ENCODE results near the gene PKMYT1.
"Not testable (repeated sequence)": the region's sequence is repeated elsewhere in the genome, so short reads cannot be mapped to it uniquely, and the experiment has no call there.

PKMYT1 gene

DNA sequence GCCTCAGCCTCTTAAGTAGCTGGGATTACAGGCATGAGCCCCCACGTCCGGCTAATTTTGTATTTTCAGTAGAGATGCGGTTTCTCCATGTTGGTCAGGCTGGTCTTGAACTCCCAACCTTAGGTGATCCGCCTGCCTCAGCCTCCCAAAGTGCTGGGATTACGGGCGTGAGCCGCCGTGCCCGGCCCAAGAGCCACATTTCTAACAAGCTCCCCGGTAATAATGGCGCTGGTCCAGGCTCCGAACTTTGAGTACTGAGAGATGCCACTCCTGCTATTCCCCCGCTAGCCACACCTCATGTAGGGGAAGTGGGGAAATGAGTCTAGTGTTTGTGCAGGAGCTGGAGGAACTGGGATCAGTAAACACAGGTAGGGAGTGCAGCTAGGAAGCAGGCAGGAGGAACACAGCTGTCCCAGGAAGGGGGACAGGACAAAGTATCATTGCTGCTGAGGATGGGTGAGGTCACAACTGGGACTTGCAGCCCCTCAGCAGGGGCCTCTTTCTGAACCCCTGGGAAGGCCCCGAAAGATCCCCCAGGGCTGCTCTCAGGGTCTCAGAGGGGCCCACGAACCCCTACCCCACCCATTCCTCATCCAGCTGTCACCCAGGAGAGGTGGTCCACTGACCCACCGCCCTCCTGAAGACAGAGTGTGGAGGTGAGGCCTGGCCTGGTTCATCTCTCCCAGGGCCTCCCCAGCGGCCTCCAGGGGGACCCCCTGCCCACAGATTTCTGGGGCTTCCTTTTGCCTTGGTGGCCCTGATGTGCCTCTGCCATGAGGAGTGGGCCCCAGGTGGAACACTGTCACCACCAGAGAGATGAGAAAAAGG is 19.8 kb downstream of the PKMYT1 start:
- no peak for DNase-seq (ENCODE audit: low read depth in 2 of 2)

DNA sequence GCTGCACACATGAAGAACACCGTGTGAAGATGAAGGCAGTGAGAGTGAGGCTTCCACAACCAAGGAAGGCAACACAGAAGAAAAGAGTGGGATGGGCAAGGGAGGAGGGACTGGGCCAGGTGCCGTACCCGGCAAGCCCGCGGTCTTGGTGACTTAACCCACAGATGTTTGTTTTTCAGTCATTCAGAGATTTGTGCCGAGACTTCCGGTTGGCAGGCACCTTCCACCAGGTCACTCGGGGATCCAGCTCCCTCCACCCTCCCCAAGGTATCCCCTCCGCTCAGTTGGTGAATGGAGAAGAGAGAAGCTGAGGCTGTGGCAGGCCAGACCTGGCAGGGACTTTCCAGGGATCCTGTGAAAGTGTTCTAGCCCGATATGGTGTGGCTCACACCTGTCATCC is 21.0 kb downstream of the PKMYT1 start:
- DNase-seq (ENCODE audit: low read depth in 2 of 2) = no peak

DNA sequence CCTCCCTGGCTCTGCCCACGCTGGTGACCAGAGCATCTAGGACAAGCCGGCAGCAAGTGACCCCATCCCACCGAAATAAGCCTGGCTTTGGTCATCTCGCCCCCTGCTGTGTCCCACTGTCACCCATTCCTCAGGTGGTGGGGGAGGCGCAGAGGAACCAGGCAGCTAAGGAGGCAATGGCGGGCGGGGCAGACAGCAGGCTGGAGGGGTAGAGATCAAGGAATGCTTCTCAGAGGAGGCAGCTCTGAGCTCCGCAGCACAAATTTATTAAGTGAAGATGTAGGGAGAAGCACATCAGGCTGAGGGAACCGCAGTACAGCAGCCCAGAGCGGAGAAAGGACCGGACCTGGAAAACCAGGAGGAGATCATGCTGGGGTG is 23.7 kb downstream of the PKMYT1 start:
- DNase-seq (ENCODE audit: low read depth in 2 of 2) = no peak

DNA sequence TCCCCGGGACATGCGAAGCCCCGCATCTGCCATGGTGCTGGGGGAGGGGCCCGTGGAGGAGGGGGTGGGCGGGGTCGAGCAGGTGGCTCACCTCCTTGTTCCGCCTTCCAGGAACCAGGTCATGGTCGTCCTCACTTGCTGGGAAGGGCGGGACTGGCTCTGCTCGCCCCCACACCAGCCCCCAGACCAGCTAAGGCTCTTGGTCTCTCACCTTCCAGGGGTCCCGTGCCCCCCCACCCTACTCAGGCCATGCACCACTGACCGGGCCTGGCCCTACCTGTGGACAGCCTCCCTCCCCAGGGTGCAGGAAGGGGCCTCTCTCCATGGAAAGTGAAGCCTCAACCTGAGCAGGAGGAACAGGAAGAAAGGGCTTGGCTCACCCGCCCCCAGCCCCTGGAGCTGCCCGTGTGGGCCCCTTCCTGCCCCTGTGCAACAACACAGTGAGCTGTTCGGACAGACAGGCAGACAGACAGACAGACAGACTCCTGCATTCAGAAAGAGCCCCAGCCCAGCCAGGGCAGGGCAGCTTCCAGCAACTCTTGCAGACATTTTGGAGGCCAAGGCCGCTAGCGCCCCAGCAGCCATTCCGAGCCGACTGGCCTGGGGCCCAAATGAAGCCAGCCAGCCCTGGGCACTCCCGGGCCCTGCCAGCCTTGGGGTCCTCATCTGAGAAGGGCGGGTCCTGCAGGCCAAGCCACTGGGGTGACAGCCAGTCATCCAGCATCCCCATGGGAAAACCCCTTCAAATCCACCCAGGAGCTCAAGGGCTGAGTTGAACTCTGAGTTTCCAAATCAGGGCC is 24.3 kb downstream of the PKMYT1 start:
- no peak for DNase-seq (ENCODE audit: low read depth in 2 of 2)

DNA sequence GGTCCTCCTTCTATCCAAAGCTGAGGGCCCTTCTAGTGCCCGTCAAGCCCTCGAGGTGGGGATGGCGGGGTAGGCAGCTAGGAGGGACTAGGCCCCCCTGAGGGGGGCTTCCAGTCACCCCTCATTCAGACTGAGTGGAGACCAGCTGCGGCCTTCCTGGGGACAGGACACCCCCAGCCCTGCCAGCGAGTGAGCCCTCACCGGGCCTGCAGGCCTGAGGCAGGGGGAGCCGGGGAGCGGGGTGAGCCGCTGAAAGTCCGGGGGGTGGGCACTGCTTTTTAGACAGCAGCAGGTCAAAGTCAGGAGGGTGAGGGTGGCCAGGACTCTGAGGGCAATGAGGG is 24.8 kb downstream of the PKMYT1 start:
- DNase-seq (ENCODE audit: low read depth in 2 of 2) = no peak

DNA sequence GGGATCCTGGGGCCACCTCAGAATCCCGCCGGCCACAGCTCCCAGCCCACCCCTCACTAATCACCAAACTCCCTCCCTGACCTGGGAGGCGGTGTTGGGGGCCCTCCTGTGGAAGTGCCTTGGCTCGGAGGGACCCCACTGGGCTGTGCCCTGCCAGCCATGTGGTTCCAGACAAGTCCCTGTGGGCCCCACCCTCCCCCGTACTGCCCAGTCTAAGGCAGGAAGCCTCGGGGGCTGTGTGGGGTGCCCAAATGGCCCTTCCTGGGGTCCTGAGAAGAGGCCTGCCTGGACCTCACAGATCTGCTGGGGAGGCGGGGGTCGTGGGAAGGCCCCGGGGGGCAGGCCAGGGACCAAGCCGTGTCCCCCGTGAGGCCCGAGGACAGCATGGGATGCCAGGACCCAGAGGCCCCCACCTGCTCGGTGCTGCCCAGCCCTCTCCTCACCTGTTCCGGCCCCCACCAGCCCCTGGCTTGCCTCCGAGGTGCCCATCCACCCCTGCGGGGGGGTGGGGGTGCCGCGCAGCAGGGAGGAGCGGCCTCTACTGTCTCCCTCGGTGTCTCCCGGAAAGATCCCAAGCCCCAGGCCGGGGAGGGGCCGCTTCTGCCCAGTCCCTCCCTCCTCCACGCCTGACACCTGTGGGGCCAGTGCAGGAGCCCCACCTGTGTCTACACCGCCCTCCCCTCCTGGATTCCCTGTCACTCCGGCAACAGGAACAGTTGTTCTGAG is 25.4 kb downstream of the PKMYT1 start:
- no peak for DNase-seq (ENCODE audit: low read depth in 2 of 2)

DNA sequence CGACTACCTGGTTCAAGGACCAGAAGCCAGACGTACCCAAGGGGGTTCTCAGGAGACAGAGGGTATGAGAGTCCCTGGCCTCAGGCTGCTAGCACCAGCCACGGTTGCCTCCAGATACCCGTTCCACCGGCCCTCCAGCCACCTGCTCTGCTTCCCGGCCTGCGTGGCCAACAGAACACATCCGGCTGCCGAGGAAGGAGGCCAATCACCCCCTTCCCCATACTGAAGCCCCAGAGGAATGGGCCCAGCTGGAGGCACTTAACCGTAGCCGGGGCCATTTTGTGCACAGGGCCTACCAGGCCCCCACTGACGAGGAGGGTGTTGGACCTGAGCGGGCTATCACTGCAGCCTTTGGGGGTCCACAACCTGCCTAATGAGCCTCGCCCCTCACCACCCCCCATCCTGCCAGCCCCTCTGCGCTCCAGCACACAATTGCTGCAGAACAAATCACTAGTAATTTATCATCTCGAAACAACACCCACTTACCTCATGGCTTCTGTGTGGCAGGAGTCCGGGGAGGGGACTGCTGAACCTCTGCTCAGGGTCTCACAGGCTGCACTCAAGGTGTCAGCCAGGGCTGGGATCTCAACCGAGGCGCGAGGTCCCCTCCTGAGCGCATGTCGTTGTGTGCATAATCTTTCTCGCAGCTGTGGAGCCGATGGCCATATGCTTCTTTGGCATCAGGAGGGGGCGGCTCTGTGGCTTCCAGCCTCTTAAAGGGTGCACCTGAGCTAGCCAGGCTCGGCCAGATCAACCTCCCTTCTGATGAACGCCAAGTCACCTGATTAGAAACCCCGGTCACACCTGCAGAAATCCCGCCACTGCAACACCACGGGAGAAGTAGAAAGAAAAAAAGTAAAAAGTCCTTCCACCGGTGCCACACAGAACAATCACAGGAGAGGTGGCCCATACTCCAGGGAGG is 26.3 kb downstream of the PKMYT1 start:
- no peak for DNase-seq (ENCODE audit: low read depth in 2 of 2)

DNA sequence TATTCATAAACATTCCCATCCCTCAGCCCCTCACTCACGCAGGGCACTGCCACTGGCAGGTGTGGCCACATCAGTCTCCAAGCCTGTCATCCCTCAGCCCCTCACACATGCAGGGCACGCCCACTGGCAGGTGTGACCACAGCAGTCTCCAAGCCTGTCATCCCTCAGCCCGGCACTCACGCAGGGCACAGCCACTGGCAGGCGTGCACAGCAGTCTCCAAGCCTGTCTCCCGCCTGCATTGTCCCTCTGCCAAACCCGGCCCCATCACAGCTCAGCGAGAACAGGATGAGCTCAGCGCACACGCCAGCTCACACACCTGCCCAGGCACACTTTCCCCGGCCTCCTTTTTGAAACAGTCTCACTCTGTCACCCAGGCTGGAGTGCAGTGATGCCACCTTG is 27.6 kb downstream of the PKMYT1 start:
- DNase-seq (ENCODE audit: low read depth in 2 of 2) = no peak

DNA sequence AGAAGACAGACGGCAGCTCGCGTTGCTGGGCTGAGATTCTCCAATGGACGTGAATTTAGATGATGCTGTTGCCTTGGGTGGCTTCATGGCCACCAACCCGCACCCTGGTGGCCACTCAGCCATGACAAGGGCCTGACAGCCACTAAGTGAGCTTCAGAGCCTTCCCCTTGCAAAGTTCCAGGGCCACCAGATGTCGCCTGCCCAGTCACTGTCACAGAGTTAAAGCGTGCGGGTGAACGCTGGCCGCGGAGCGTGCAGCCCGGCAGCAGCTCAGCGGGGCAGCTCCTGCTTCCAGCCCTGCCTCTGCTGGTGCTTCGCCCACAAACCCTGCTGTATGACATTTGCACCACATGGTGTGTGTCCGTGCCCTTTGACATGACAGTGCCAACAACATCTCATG is 29.5 kb downstream of the PKMYT1 start:
- no peak for DNase-seq (ENCODE audit: low read depth in 2 of 2)

DNA sequence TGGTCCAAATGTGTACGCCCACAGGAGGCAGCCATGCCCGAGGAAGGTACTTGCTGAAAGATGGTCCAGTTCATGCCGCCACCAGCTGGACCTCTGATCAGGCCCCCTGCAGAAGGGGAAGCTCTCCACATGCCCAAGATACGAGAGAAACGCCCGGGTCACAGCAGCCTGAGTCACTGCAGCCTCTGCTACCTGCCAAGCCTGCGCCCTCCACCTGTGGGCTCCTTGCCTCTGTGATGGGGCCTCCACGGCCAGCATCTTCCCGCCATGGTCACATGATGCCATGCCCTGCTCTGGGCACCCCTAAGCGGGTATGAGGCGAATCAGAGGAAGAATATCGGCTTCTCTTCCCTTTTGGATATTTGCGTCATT is 29.9 kb downstream of the PKMYT1 start:
- no peak for DNase-seq (ENCODE audit: low read depth in 2 of 2)

DNA sequence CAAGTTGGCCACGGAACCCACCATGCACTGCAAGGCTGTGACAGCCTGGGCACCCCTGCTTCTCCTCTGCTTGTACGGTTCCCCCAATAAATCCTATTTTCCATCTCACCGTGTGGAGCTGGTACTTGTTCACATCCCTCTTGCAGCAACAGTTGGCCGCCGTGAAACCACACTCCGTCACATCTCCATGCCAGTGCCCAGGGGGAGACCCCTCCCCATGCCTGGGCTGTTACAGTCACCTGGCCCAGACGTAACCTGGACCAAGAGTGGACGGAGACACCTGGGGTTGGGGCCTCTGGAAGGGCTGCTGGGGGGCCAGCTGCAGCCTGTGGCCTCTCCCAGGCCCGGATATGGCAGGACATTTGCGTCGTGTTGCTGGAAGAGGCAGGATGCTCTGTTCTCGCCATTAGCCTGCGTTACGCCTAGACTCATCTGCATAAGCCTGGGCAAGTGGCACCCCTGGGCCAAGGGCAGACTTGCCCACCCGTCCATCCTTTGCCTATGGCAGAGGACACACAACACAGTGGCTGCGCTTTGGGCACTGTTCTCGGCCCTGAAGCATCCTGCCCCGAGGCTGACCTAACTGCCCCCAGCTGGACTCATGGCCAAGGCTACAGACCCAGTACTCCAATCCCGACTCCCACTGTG is 30.4 kb downstream of the PKMYT1 start:
- DNase-seq (ENCODE audit: low read depth in 2 of 2) = no peak

DNA sequence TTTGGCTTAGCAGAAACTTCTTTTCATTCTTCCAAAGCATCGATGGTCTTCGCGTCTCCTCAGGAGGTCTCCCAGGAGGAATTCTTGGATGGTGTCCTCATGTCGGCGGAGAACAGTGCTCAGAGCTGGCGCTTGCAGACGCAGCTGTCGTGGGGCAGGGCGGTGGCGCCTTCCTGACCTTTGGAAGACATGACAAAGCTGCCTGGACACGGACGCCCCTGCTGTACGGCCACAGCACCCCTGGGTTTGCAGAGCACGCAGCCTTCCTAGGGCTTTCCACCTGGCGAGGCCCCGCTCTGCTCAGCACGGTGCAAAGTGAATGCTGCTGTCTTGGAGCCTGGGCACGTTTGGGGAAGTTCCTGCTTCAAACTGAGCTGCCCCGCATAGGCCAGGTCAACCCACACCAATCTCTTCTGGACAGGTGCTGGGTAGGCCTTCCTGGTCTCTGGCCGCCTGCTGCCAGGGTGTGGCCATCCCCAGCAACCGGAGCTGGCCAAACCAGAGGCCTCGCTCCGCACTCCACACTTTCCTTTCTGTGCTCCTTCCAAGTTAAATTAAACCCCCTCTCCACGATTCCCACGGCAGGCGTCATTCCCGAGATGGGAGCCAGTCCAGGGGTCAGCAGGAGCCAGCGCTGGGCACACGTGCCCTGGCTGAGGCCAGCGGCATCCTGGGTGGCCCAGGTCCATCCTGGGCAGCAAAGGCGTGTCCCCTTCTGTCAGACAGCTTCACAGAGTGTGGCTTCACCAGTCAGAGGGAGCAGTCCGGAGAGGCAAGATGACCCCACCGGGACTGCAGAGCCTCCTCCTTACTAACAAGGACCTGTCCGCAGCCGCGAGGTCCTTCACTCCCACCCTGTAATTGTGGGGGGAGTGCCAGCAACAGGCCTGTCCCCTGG is 31.2 kb downstream of the PKMYT1 start:
- DNase-seq (ENCODE audit: low read depth in 2 of 2) = no peak

DNA sequence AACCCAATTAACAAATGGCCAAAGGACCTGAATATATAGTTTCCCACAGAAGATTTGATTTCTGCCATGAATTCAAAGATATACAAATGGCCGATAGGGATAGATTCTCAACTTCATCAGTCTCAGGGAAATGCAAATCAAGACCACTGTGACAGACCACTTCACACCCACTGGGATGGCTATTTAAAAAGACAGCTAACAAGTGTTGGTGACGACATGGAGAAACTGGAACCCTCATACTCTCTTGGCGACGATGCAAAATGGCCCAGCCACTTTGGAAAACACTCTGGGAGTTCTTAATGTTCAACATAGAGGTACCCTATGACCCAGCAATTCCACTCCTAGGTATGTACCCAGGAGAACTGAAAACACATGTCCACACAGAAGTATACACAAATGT is 33.6 kb downstream of the PKMYT1 start:
- no peak for DNase-seq (ENCODE audit: low read depth in 2 of 2)

DNA sequence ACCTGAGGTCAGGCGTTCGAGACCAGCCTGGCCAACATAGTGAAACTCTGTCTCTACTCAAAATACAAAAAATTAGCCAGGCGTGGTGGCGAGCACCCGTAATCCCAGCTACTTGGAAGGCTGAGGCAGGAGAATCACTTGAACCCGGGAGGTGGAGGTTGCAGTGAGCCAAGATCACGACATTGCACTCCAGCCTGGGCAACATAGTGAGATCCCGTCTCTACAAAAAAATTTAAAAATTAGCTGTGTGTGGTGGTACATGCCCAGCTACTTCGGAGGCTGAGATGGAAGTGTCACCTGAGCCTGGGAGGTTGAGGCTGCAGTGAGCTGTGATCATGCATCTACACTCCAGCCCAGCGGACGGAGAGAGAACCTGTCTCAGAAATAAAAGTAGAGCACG is 36.5 kb downstream of the PKMYT1 start:
- DNase-seq (ENCODE audit: low read depth in 2 of 2) = not testable (repeated sequence)

DNA sequence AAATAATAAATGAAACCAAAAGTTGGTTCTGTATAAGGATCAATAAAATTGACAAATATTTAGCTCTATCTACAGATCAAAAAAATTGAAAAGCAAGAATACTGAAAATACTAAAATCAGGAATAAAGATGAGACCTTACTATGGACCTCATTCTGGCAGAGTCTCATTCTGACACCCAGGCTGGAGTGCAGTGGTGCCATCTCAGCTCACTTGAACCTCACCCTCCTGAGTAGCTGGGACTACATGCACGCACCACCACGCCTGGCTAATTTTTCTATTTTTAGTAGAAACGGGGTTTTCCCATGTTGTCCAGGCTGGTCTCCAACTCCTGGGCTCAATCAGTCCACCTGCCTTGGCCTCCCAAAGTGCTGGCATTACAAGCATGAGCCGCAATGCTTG is 38.2 kb downstream of the PKMYT1 start:
- no peak for DNase-seq (ENCODE audit: low read depth in 2 of 2)

DNA sequence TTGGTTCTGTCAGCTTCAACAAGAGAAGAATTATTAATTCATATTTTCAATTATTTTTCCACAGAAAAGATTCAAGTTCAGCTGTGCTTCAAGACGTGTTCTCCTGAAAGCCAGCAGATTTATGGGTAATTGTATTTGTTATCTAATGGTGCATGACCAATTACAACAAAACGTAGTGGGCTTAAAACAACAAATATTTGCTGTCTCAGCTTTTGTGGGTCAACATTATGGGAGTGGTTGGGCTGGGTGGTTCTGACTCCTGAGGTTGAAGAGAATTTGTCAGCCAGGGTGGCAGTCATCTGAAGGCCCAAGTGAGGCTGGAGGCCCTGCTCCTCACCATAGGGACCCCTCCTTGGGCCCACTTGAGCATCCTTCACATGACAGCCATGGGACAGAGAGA is 40.3 kb downstream of the PKMYT1 start:
- DNase-seq (ENCODE audit: low read depth in 2 of 2) = no peak

DNA sequence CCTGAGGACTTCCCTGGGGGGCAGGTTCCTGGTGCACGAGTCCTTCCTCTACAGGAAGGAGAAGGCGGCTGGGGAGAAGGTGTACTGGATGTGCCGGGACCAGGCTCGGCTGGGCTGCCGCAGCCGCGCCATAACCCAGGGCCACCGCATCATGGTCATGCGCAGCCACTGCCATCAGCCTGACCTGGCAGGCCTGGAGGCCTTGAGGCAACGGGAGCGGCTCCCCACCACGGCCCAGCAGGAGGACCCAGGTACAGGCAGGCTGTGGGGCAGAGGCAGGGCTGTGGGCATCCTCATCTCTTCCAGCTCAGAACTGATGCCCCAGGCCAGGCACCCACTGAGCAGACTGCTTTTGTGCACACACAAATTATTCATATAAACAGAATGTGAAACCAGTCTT is 42.0 kb downstream of the PKMYT1 start:
- DNase-seq (ENCODE audit: low read depth in 2 of 2) = no peak

DNA sequence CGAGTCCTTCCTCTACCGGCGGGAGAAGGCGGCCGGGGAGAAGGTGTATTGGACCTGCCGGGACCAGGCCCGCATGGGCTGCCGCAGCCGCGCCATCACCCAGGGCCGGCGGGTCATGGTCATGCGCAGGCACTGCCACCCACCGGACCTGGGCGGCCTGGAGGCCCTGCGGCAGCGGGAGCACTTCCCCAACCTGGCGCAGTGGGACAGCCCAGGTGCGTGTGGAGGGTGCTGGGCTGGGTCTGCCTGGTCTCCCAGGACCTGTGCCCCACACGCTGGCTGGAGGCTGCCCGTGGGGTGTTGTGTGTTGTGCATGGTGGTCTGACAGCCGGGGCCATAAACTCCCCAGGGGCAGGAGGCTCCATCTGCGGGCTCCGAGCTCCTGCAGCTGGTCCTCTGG is 43.1 kb downstream of the PKMYT1 start:
- no peak for DNase-seq (ENCODE audit: low read depth in 2 of 2)

DNA sequence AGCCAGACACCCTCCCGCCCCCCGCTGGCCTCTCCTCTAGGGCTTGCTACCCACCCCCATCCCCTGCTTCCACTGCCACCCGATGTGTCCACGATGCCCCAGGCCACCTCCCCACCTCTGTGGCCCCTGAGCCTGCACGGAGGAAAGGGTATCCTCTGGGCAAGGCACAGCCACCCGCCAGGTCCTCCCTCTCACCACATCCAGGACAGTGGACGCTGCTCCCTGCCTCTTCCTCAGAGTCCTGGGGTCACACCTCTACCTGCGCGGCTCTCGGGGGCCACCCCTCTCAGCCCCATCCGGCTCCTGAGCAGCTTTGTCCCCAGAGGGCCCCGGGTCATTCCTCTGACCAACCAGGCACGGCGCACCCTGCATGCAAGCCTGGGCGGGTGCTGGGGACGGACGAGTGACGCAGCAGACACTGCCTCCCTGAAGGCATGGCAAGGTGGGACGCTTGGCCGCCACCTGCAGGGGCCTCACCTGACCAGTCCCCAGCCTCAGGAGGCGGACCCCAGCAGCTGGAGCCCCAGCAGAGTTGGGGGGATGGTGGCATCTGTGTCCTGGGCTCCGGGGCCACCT is 43.7 kb downstream of the PKMYT1 start:
- no peak for DNase-seq (ENCODE audit: low read depth in 2 of 2)

DNA sequence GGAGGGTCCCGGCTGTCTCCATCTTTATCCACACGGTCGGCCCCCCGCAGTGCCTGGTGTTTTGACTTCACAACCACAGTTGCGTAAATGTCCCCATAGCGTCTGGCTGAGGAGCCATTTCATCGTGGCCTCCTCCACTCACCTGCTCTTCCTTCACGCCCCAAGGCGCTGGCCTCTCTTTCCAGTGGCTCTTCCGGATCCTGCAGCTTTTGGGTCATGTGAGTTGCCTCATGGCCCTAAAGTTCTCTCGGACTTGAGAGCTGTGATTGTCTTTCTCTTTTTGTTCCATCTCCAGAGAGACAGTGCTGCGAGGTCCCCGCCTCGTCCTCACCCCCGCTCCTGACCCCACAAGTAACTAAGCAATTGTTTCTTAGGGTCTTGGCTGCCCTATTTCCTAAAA is 45.8 kb downstream of the PKMYT1 start:
- no peak for DNase-seq (ENCODE audit: low read depth in 2 of 2)

Measured in activated CD8-positive, alpha-beta memory T cell treated with anti-CD3 and anti-CD28 coated beads for 4 hours (primary cell).